CD4-positive, alpha-beta T cell treated with Interleukin-15 for 4 hours (primary cell): ENCODE results near the gene FIBCD1.

Experiments
- DNase-seq: peaks from one replicate; pipeline ENCODE4 v3.0.0-alpha.2; 2020; ENCODE audit warnings: low spot score

The FIBCD1 gene

DNA sequence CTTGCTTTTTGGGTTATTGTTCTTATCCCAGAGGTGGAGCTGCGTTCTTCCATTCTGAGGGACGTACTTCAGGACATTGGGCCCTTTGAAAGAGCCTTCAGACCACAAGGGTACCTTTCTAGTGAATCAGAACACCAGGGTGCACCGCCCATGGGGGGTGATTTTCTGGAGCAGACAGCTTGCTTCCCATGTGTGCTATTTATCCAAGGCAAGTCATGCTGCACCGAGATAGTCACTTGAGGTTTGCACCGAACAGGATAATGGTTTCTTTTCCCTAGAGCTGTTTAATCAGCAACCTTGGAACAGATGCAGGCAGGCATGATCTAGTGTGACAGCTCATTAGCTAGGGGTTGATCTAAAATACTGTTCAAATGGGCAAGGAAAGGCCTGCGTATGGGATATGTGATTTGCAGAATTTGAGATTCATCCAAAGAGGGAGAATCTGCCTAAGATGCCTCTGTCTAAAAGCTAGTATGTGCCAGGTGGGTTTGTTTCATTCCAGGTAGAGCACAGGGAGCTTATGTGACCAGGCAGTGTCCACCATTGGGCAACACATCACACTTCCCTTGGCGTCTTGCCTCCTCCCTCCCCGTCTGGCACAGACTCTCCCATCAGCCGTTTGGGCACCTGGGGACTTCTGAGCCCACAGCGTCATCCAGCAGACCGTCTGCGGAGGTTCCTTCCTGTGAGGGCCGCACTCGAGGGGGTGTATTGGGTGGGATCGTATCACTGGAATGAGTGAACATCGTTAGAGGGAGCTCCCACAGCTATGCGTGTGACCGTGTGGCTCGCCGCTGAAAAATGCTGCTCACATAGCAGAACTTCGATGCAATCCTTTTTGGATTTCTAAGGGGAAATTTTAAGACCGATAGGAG lies 80.9 kb downstream of the FIBCD1 start:
- no peak for DNase-seq

DNA sequence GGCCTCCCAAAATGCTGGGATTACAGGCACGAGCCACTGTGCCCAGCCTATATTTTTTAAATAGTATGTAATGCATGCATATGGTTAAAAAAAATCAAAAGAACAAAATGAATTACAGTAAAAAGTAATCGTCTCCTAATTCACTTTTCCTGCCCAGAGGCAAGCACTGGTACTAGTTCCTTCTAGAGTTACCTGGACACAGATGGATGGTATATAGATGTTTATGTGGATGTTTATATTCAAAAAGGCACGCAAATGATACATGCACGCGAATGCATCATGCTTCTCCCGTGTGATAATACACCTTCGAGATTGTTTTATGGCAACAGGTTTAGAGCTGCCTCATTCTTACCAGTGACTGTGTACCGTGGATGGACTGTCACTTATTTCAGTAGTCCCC lies 82.6 kb downstream of the FIBCD1 start:
- DNase-seq: no peak

DNA sequence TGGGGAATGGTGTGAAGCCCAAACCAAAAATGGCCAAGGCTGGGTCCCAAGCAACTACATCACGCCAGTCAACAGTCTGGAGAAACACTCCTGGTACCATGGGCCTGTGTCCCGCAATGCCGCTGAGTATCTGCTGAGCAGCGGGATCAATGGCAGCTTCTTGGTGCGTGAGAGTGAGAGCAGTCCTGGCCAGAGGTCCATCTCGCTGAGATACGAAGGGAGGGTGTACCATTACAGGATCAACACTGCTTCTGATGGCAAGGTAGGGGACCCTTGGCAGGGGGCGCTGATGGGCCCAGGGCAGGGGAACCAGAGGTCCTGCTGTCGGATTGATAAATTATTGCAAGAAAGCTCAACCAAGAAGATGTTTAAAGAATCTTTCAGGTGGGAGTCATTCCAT lies 84.2 kb downstream of the FIBCD1 start:
- no peak for DNase-seq

DNA sequence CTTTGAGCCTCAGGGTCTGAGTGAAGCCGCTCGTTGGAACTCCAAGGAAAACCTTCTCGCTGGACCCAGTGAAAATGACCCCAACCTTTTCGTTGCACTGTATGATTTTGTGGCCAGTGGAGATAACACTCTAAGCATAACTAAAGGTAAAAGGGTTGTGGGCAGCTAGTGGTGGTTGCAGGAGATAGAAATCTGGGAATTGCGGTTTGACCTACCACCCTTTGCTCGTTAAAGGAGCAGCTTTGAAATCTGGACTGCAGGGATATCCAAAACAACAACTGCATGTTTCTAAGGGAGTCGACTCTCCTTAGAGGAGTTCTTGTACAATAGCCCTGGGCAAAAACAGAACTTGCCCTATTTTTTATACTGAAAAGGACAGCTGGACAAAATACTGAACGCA lies 85.0 kb downstream of the FIBCD1 start:
- DNase-seq: no peak

DNA sequence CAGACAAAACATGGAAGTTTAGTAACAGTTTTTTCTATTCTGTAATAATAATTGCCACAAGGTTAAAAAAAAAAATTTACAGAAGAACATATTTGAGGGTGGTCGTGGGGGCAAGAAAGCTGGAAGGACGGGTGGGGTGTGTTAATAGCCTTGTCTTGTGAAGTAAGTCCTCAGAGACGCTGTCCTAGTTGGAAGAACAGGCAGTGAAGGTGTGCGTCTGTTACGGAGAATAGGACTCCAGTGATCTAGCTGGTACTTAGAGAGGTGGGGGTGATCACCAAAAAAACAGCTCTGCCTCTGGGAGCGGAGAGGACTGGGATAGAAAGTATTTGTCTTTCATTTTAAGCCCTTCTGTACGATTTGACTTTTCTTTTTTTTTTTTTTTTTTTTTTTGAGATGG lies 86.2 kb downstream of the FIBCD1 start:
- DNase-seq: no peak
